NCI-H2227 (cell line): ENCODE data around the gene MKRN3.

ENCODE experiments used
- DNase-seq: peaks from one replicate; lab custom pipeline; 2025; ENCODE audit not compliant: unreplicated experiment; lab: John Stamatoyannopoulos, UW

Gene MKRN3

DNA sequence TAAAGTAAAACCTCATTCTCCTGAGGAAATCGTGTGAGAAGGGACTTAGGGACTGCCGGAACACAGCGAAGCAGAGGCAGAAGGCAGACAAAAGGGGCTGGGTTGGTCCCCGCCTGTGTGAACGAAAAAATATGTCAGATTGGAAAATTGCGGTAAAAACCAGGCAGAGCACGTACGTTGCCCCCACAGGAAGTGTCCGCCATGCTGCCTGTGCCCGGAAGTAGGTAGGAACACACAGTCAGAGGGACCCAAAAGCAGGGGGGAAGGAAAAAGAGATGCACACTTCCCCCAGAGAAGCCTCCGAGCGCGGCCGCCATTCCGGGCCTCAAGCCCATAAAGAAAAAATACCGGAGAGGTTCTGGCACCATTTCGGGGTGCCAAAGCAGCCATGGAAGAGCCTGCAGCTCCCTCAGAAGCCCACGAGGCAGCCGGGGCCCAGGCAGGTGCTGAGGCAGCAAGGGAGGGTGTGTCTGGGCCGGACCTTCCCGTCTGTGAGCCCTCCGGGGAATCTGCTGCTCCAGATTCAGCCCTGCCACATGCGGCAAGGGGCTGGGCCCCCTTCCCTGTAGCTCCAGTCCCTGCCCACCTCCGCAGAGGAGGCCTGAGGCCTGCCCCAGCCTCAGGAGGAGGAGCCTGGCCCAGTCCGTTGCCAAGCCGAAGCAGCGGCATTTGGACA is at the start of gene MKRN3:
TSS of gene MKRN3 (plus strand) at position 280 of the 676 bp plus-strand sequence. CDS start at position 389, 109 bp downstream.
- DNase-seq: peak; percentile 89

DNA sequence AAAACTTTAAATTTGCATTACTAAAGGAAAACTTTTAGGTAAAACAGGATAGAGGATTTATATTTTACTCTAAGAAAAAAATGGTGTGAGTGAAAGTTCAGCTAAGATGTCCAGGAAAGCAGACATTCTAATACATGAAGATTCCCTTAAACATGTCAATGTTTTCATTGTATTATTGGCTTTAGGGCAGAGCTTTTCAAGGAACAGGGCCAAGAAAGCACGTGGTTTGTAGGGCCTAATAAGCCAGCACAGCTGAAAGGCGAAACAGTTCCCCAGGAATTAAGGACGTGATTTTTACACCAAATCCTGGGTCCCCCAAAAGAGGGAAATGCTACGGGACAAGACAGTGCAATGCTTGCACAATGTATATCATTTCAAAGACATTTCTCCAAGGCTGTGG is 48.6 kb upstream of the MKRN3 start:
- DNase-seq: no peak

DNA sequence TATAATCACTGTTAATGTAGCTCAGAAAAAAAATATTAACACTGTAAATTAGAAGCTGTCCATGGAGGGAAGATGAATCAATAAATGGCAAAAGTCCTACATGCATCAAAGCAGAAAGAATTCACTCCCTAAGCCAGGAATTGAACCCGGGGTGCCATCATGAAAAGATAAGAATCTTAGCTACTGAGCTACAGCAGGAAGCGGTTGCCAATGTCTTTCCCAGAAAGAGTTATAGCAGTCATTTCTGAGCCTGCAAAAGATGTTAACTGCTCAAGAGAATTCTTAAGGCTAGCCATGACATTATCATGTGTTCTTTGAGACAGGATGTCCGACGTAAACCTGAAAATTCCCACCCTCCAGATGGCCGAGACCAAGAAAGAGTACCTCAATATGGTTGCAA is 47.4 kb upstream of the MKRN3 start:
- DNase-seq: peak; percentile 22

DNA sequence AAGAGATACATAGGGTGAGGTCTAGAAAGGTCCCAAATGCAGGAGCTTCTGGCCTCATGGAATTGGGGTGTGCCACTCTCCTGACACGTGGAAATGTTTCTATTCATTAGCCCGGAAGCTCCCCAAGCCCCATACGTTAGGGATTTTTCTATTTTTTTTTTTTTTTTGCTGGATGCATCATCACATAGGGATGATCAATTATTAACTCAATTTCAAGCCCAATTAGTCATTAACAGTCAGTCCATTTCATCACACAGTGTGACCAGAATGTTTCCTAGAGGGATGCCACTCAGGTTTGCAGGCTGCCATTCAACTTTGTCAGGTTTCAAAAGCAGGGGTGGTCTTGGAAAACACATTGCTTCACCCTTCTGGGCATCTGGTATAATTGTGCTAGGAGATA is 40.7 kb upstream of the MKRN3 start:
- DNase-seq: no peak

DNA sequence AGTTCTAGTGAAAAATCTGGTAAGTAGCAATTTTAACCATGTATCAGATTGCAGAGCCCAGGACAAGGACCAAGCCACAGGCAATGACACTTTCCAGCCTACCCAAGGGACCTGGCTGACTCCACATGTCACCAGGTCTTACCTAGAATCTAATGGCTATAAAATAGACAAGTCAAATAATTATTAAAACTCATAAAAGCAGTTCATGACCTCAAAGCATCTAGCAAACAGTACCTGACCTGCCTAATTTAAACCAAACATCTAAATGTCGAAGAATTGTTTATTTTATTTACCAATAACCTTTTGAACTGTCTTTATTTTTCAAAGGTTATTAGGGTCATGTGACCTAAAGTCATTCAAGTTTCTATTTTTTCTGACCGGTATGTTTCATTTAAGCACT is 35.6 kb upstream of the MKRN3 start:
- no peak for DNase-seq

DNA sequence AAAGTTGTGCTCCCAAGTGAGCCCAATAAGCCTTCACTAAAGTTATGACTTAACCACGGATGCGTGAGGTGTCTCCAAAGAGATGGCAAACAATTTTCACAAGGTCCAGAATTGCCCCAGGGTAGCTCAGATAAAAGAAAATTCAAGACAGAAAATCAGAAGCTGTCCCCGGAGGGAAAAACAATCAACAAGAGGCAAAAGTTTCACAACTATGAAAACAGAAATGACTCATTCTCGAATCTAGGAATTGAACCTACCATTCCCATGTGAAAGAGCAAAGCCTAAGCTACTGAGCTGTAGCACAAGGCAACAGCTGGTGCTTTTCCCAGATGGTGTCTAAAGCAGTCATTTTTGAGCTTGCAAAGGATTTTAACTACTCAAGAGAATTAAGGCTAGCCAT is 33.5 kb upstream of the MKRN3 start:
- peak; percentile 83 for DNase-seq

DNA sequence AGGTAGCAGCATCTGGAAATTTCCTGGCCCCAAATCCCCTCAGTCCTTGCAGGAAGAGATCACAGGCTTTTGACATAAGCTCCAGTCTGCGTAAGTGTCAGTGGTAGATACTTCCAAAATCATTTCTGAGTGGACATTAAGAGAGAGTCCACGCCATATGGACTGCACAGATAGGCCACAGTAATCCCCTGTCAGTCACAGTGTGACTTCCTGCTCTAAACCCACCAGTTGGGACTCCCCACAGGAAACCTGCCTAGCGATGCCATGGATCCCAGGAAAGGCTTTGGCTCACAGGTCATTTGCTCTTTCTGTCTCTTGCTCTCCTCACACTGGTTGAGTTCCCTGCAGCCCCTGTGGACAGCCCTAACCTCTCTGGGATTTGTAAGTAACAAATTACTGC is 28.8 kb upstream of the MKRN3 start:
- DNase-seq: no peak

DNA sequence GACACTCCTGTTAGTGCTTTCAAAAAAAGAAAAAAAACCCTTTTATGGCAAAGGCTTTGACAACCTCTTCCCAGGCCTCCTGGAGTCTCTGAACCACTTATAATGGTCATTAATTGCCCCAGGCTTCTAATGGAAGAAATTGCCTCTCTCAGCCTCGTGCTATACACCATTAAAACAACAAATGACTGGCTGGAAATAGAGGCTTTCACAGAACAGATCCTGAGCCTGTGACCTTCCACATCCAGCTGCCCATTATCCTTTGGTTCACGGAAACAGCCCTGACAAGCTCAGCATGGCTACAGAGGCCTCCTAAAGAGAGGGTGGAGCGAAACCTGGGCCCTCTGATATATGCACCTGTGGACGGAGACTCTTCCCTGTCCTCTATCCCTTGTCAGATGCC is 26.8 kb upstream of the MKRN3 start:
- peak; percentile 88 for DNase-seq

DNA sequence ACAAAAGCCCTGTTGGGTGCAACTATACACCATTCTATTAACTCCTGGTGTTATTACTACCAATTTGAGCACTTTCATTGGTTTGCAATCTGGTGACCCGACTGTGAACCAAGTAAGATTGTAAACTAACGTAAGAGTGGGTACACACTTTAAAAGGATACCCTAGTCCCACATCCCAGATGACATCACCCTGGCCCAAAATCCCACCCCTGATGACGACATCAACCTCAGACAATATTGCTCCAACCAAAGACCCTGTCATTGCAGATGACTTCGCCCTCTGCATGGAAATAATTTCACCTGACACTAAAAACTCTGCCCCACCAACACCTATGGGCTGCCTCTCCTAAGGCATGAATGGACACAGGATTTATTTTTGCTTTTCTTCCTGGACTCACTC is 25.6 kb upstream of the MKRN3 start:
- DNase-seq: no peak

DNA sequence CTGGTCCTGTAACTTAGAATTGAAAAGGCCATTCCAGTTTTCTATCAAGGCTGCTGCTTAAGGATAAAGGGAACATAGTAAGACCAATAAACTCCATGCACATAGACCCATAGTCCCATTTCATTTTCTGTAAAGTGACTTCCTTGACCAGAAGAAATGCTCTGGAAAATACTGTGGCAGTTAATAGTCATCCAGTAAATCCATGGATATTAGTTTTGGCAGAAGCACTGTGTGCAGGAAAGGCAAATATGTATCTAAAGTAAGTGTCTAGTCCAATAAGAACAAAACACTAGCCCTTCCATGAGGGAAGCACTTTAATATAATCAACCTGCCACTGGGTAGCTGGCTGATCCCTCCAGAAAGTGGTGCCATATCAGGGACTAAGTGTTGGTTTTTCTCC is 19.3 kb upstream of the MKRN3 start:
- DNase-seq: no peak

DNA sequence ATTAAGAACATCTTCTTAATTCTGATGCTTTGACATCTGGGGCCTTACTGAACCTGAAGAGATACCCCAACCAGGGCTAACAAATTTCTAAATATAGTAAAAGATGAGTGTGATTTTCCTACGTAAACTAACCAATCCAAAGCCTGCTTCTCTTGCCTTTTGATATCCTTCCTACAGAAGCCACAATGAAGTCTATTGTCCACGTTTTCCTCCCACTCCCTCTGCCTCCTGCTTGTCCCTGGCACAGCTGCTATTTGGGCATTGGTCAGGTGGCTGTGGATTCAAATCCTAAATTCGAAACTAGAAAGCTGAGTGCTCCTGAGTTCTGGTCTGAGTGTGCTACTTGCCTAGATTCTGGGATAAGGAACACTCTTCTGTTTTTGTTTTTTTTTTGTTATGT is 17.4 kb upstream of the MKRN3 start:
- DNase-seq: no peak

DNA sequence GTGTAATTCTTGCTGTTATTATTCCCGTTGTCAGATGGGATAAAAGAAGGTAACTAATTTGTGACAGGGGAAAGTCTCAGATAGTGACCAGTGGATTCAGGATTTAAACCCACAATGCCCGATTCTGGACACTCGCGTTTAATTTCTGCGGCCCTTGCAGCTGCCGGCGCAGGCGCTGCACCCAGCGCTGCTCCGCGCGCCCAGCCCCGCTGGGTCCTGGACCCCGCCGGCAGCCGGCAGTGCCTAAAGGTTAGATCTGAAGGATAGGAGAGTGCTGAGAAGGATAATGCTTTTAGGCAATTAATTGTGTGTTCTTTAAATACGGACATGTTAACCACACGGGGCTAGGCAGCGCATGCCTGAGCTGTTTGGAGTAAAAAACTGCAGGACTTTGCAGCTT is 3.6 kb upstream of the MKRN3 start:
- peak; percentile 17 for DNase-seq

DNA sequence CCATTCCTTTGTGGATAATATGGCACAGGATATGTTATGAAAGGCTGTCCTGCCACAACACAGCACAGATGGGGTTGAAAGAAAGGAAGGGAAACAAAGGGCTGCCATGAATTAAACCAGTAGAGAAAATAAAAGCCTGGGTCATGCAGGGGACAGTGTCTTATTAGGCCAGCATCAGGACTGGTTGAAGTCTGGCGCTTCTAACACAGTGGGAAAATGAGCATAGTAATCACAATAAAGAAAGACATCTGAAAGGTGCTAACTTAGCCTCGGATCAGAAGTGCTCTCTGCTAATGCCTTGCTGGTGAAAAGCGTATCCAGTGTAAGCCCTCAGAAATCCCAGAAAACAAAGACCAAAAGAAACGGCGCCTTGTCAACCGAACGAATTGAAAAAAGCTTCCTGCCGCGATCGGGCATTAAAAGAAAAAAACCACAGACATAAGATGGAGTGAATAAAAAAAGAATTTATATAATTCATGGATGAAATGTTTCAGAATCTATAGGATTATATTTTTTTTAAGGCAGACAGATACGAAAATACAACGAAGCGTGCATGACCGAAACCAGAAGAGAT is 566 bp upstream of the MKRN3 start:
- DNase-seq: peak; percentile 44

DNA sequence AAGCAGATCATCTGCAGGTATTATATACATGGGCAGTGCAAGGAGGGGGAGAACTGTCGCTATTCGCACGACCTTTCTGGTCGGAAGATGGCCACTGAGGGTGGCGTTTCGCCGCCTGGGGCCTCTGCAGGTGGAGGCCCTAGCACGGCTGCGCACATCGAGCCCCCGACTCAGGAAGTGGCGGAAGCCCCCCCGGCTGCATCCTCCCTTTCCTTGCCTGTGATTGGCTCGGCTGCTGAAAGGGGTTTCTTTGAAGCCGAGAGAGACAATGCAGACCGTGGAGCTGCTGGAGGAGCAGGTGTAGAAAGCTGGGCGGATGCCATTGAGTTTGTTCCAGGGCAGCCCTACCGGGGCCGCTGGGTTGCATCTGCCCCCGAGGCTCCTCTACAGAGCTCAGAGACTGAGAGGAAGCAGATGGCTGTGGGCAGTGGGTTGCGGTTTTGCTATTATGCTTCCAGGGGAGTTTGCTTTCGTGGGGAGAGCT is 639 bp downstream of the MKRN3 start:
- DNase-seq: peak; percentile 91

DNA sequence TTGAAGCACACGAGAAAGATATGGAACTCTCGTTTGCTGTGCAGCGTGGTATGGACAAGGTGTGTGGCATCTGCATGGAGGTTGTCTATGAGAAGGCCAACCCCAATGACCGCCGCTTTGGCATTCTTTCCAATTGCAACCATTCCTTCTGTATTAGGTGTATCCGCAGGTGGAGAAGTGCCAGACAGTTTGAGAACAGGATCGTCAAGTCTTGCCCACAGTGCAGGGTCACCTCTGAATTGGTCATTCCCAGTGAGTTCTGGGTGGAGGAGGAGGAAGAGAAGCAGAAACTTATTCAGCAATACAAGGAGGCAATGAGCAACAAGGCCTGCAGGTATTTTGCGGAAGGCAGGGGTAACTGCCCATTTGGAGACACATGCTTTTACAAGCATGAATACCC is 1.2 kb downstream of the MKRN3 start:
- no peak for DNase-seq

DNA sequence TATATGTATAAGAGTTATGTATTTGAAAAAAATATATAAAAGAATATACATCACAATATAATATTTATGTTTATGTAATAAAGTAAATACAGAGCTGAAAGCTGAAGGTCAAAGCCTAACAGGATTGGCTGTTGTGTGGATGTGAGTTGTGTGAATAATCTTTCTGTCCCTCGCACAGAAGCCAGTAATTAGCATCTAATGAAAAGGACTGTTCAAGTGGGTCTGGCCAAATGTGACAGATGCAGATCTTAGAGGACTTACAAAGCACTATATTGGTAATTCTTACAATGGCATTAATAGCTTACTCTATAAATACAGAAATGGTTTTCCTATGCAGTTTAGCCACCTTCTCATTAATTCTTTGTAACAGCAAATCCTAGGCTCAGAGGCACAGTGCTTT is 2.4 kb downstream of the MKRN3 start:
- no peak for DNase-seq

DNA sequence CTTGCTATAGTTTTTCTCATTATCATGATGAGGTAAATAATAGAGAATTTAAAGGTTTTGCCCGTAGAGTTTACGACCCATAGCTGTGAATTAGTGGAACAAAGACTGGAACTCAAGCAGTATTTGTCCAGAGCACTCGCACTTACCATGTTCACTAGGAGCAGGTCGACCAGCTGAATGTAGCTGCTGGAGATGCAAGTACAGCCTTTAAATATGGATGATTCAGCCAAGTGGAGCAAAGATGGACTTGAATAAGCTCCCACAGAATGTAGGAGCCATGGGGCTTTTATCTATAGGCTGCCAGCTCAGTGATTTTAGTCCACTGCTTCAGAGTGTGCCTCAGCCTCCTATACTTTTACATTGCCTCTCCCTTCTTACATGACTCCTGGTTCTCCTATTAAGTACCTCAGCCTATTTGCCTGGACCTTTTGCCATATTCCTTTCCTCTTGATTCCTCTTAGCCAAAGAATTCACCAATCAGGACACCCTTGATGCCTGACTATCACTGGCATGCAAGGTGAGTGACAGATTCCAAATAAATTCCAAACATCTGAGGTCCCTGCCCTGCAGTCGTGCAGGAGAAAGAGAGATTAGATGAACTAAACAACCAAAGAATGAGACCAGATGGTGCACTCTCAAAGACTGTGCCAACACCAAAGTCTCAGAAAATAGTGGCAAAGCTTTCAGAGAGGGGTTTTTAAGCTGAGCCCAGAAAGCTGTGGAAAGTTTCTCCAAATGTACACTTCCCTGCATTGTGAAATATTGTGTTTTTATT is 3.9 kb downstream of the MKRN3 start:
- DNase-seq: no peak

DNA sequence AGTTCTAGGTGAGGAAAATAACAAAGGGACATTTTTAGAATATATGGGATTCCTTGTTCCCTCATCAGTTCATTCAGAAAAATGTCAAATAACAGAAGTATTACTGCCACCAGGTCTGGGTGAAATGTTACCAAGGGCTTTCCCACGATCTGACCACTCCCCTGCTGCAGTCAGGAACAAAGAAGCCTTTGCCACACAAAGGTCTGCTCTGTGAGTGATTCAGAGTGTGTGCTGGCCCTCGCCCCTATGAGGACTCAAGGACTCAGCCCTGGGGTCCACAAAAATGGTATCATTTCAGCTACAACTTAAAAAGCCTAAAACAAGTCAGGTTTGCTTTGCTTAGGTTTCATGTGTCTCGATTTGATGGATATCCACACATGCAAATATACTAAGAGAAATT is 5.0 kb downstream of the MKRN3 start:
- DNase-seq: no peak

DNA sequence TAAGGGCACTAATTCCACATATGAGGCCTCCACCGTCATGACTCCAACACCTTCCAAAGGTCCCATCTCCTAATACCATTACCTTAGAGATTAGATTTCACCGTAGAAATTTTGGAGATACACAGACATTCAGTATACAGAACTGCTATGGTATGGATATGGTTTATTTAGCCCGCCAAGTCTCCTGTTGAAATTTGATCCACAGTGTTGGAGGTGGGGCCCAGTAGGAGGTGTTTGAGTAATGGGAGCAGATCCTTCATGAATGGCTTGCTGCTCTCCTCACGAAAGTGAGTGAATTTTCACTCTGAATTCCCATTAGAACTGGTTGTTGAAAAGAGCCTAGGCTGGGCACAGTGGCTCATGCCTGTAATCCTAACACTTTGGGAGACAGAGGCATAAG is 7.4 kb downstream of the MKRN3 start:
- no peak for DNase-seq

DNA sequence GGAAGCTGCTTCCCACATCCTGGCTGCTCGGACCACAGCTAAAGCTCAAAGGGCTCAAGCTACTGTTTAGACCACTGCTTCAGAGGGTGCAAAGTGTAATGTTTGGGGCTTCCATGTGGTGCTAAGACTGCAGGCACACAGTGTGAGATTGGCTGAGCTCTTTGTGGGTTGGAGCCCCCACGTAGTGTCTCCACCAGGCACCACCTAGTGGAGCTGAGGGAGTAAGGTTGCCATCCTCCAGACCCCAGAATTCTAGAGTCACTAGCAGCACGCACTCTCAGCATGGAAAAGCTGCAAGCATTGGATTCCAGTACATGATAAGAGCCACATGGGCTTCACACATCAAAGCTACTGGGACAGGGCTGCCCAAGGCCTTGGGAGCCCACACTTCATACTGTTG is 9.3 kb downstream of the MKRN3 start:
- DNase-seq: no peak

DNA sequence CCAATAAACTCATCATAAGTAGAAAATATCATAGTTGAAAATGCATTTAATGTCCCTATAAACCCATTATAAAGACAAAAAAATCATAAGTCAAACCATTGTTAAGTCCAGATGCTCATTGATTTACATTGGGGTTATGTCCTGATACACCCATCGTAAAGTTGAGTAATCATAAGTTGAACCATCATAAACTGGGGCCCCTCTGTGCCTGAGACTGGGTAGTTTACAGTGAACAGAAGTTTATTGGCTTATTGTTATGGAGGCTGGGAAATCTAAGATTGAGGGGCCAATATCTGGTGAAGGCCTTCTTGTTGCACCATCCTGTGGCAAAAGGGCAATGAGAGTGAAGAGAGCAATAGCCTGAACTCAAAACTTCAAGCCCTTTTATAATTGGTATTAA is 10.6 kb downstream of the MKRN3 start:
- no peak for DNase-seq

DNA sequence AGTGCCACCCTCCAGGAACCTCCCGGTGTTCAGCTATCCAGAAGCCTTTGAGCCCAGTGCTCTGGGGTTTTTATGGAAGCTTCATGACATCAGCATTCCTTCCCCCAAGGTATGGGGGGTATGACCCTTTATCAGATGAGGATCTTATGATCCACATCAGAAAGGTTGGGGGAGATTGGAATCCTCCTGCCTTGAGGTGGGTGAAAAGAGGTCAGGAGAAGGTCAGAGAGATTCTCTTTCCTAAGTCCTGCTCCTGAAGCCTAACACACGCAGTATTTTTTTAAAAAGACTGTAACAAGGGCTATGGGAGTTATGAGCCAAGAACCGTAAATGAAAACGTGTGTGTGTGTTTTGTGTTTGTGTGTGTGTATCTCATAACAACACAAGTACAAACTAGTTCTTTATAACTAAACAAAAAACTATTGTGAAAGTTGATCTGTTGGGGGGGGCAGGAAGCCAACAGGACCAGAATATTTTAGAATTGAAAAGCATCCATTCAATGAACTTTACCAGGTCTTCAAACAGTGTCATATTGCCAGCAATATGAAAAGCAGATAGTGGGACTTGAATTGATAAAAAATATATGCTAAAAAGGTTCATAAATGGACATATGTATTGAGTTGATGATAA is 13.2 kb downstream of the MKRN3 start:
- DNase-seq: no peak
